MM.1S (cell line): Measurements from ENCODE around the gene IL17RE.

ENCODE experiments used
- EZH2 ChIP-seq: fragments of 300-600 bp; sonication (generic); optimal IDR thresholded peaks from 2 replicates; pipeline ENCODE3; 2017; ENCODE audit warnings: low read depth, mild to moderate bottlenecking, antibody characterized with exemption, low read length, mixed read lengths
- TF ChIP-seq, protein P1 (sequence below): fragments of 300-600 bp; sonication (generic); IDR thresholded peaks from 2 replicates; pipeline ENCODE4 v1.5.1; 2016; ENCODE audit warnings: antibody characterized with exemption, low read length, mixed read lengths

DNA sequence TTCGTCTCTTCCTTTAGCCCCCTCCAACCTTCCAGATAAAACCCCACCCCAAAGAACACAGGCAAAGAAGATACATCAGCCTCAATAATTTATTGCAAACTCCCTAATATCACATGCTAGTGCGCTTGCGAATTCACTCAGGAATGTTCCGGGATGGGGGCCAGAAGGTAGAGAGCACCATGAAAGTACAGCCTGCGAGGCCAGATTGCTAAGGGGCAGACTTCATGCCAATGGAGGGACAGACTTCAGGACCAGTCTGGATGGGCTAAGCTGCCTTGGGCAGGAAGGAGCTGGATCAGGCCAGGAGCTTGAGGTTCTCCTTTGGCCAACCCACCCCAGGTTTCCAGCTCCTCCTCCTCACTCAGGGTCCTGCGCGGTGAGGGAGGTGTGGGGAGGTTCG, 36.0 kb upstream of the IL17RE start:
- TF ChIP-seq, protein P1, sequence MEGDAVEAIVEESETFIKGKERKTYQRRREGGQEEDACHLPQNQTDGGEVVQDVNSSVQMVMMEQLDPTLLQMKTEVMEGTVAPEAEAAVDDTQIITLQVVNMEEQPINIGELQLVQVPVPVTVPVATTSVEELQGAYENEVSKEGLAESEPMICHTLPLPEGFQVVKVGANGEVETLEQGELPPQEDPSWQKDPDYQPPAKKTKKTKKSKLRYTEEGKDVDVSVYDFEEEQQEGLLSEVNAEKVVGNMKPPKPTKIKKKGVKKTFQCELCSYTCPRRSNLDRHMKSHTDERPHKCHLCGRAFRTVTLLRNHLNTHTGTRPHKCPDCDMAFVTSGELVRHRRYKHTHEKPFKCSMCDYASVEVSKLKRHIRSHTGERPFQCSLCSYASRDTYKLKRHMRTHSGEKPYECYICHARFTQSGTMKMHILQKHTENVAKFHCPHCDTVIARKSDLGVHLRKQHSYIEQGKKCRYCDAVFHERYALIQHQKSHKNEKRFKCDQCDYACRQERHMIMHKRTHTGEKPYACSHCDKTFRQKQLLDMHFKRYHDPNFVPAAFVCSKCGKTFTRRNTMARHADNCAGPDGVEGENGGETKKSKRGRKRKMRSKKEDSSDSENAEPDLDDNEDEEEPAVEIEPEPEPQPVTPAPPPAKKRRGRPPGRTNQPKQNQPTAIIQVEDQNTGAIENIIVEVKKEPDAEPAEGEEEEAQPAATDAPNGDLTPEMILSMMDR = no peak
- no peak for TF ChIP-seq EZH2
